Pancreas (tissue), 10 donors: ENCODE measurements around the gene HES4. TPM values are rescaled to one million over a fixed set of nuclear protein-coding genes. Genes with fewer than 3 reads are reported as not detected.

Source experiments
- ATAC-seq, 4 donors: fragments of 200-7000 bp; cut with Tn5 transposase; one replicate each; pipeline versions ENCODE4 v1.8.0 to v1.9.1; 2020; ENCODE audit warnings: mild to moderate bottlenecking in 4 of 4, moderate library complexity in 4 of 4
- DNase-seq, 6 donors: peaks; one replicate each; pipeline ENCODE4 v3.0.0-alpha.2; 2020
- FAIRE-seq: peaks from 2 replicates; lab custom pipeline; 2012; peaks lifted over from hg19 to GRCh38; lab: Jason Lieb, UNC
- H3K27ac ChIP-seq, 4 donors: fragments of 200-600 bp; sonication (generic); 1 replicate in 3 of 4; 2 replicates in 1 of 4; pipeline versions ENCODE4 v1.5.0 to v1.8.0; 2020
- H3K27me3 ChIP-seq, 4 donors: fragments of 200-600 bp; one replicate each; pipeline ENCODE4 v1.8.0; 2021
- H3K36me3 ChIP-seq, 3 donors: fragments of 200-600 bp; sonication (generic) in 1 of 3; one replicate each; pipeline versions ENCODE4 v1.5.0 to v1.8.0; 2020 to 2021
- H3K4me1 ChIP-seq, 3 donors: fragments of 200-600 bp; one replicate each; pipeline ENCODE4 v1.8.0; 2021
- H3K4me3 ChIP-seq, 4 donors: fragments of 200-600 bp; sonication (generic) in 2 of 4; one replicate each; pipeline versions ENCODE4 v1.5.0 to v1.8.0; 2020 to 2021
- H3K9me3 ChIP-seq, 4 donors: fragments of 200-600 bp; one replicate each; pipeline ENCODE4 v1.8.0; 2021
- WGBS, 2 donors: extraction: QIAGEN DNeasy Blood & Tissue Kit; methylation state at CpG; one replicate each; pipeline ENCODE4 v1.1.7; 2013; 5-methylcytosine and 5-hydroxymethylcytosine counted together
- intact Hi-C, 3 donors: fragments of 100-400 bp; cut with DNase I; formaldehyde crosslinking; loops; one replicate each; pipeline versions ENCODE4 v1.11.1 to v1.14.2; 2022
- polyA plus RNA-seq, 2 donors: library from polyadenylated mRNA; stranded (reverse); fragments of 200-250 nt; gene quantifications; one replicate each; pipeline ENCODE4 v1.2.3, GENCODE V29; 2013
- total RNA-seq, 6 donors: library from RNA; stranded (reverse); fragmentation: NEBNext Ultra II Directional in 4 of 6; extraction: Animal tissue kit (Norgen Biotek cat#: 25700) in 4 of 6; gene quantifications; one replicate each; pipeline versions ENCODE4 v1.2.1 to v1.2.4, GENCODE V29; 2021 to 2023
- TF ChIP-seq, protein P1 (sequence below), 4 donors: fragments of 200-600 bp; sonication (generic) in 3 of 4; IDR thresholded peaks; one replicate each; pipeline versions ENCODE4 v1.5.0 to v1.8.0; 2021; ENCODE audit warnings: antibody characterized with exemption in 4 of 4
- donor health status: healthy with polysubstance abuse.
- donor health status: DM: no; HTN: no; CAD: no; lungs with moderate emphysema.
- donor health status: DM: no; HTN: no; CAD: no.
- donor health status: control.
- donor health status: control.
- donor health status: Bipolar disorder and iron deficiency.
- donor health status: DM: yes; HTN: yes; CAD: no.
- donor health status: DM: no; HTN: no; CAD: no.
- donor health status: DM: no; HTN: no; CAD: no.
- donor health status: DM: yes; HTN: yes; CAD: no.

Gene HES4
- total and polyA plus RNA-seq, 8 donors = 13.2 to 46.4 (median 25.6) TPM

DNA sequence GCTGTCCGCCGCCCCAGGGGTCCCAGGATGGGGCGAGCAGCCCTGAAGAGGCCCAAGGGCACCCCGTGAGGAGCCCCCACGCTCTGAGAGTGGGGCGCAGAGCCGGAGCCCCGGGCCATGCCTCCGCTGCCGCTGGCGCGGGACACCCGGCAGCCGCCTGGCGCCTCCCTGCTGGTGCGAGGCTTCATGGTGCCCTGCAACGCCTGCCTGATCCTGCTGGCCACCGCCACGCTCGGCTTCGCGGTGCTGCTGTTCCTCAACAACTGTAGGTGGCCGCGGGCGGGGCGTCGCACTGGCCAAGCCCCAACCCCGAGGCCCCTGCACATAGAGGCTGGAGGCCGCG lies 34.5 kb upstream of the HES4 start:
- TF ChIP-seq, protein P1, sequence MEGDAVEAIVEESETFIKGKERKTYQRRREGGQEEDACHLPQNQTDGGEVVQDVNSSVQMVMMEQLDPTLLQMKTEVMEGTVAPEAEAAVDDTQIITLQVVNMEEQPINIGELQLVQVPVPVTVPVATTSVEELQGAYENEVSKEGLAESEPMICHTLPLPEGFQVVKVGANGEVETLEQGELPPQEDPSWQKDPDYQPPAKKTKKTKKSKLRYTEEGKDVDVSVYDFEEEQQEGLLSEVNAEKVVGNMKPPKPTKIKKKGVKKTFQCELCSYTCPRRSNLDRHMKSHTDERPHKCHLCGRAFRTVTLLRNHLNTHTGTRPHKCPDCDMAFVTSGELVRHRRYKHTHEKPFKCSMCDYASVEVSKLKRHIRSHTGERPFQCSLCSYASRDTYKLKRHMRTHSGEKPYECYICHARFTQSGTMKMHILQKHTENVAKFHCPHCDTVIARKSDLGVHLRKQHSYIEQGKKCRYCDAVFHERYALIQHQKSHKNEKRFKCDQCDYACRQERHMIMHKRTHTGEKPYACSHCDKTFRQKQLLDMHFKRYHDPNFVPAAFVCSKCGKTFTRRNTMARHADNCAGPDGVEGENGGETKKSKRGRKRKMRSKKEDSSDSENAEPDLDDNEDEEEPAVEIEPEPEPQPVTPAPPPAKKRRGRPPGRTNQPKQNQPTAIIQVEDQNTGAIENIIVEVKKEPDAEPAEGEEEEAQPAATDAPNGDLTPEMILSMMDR (IDR thresholded peaks at IDR 0.05) = no peak
- intact Hi-C loops = loop anchor here in 1 of 3 donors (10.0 kb wide), 2 partner anchors 80 to 260 kb away; partner anchors contain the start of gene C1orf159
- Histone ChIP-seq H3K9me3 (no peaks in the 10 kb centered on the region), H3K4me1 (peaks cover 0 to 4% (median 0%) of the 10 kb centered on the region in 3 donors), H3K27me3 (no peaks in the 10 kb centered on the region), H3K4me3 (peak overlapping the region in 1 of 4 donors; percentile 49), H3K36me3 (no peaks in the 10 kb centered on the region), H3K27ac (no peak overlapping the region)
- no peak for DNase-seq
- 83 to 88% methylated on average over 30 of the region's 30 CpGs for WGBS, 2 donors
- FAIRE-seq = no peak
- ATAC-seq = no peak

DNA sequence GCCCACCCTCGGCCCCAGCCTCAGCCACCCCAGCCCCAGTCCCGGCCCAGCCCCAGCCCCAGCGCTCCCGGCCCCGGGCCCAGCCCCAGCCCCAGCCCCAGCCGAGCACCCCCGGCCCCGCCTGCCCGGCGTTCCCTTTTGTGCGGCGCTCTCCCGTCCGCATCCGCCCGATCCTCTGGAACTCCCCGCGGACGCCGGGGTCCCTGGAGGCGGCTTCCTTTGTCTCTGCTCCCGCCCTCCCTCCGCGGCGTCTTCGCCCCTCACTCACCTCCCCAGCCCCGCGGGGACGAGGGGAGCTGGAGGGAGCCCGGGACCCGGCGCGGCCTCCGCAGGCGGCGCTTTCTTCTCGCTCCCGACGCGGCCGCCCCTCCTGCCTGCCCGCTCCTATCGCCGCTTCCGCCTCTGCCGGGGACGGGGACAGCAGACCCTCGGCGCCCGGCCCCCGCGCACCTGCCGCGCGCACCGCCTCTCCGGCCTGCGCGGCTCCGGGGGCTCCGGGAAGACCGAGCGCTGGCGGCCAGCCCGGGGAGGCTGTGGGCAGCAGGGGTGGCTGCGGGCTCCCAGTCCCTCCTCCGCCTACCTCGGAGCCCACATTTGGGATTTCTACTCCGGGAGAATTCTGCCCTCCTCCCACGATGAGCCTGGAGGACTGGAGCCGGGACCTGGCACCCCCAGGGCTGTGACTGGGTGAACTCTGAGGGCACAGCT lies 34.0 kb upstream of the HES4 start:
- intact Hi-C loops = loop anchor here in 1 of 3 donors (10.0 kb wide), 2 partner anchors 81 to 261 kb away; partner anchors contain the start of gene C1orf159
- TF ChIP-seq, protein P1 (IDR thresholded peaks at IDR 0.05) = no peak
- ATAC-seq (no peak), DNase-seq (no peak), FAIRE-seq (no peak)
- Histone ChIP-seq H3K4me1 (peaks cover 0 to 4% (median 0%) of the 10 kb centered on the region in 3 donors), H3K36me3 (no peaks in the 10 kb centered on the region), H3K9me3 (no peaks in the 10 kb centered on the region), H3K27me3 (no peaks in the 10 kb centered on the region), H3K4me3 (peak overlapping the region in 3 of 4 donors; percentile 10 to 49 (median 42)), H3K27ac (no peak overlapping the region)
- WGBS, 2 donors = 29 to 39% methylated on average over 44 to 71 of the region's 71 CpGs

- TF ChIP-seq, protein P1 (IDR thresholded peaks at IDR 0.05) = peak; percentile 58 to 77 (median 67)
- H3K4me3 ChIP-seq = peak overlapping the region in 3 of 4 donors; percentile 11 to 49 (median 42)
- peaks cover 0 to 4% (median 0%) of the 10 kb centered on the region in 3 donors for H3K4me1 ChIP-seq
- H3K36me3 ChIP-seq = no peaks in the 10 kb centered on the region
- 6 to 8% methylated on average over 34 to 73 of the region's 73 CpGs for WGBS, 2 donors
- DNase-seq (peak; percentile 88 to 94 (median 92)), FAIRE-seq (no peak), ATAC-seq (peak; percentile 89 to 96 (median 91))
- intact Hi-C loops = loop anchor here in 1 of 3 donors (10.0 kb wide), 2 partner anchors 82 to 262 kb away; partner anchors contain the start of gene C1orf159
- H3K27me3 ChIP-seq = no peaks in the 10 kb centered on the region
- H3K27ac ChIP-seq = no peak overlapping the region
- H3K9me3 ChIP-seq = no peaks in the 10 kb centered on the region
Measured at GRCh38 chr1:1033009-1033587, 33.2 kb upstream of the HES4 start.

DNA sequence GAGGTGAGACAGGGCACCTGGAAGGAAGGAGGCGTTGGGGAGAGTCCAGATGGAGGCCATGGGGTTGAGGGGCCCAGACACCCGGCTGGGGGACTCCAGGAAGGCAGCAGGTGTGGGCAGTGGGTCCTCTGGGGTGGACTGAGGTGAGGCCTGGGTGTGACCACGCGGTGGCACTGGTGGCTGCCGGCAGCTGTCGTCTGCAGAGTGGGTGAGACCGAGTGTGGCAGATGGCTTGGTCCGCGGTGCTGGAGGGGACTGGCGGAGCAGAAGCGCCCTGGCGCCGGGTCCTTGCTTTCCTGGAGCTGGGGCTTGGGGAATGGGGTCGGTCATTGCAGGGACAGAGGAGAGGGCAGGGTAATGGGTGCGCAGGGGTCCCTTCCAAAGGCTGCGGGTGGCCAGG lies 32.5 kb upstream of the HES4 start:
- peak; percentile 58 to 84 (median 76) for ATAC-seq
- Histone ChIP-seq H3K27me3 (no peaks in the 10 kb centered on the region), H3K4me1 (peaks cover 0 to 4% (median 0%) of the 10 kb centered on the region in 3 donors), H3K27ac (no peak overlapping the region), H3K9me3 (no peaks in the 10 kb centered on the region), H3K36me3 (no peaks in the 10 kb centered on the region), H3K4me3 (peak overlapping the region in 2 of 4 donors; percentile 42 to 49)
- peak in 2 of 6 donors; percentile 60 to 70 for DNase-seq
- FAIRE-seq = no peak
- TF ChIP-seq, protein P1 (IDR thresholded peaks at IDR 0.05) = no peak
- WGBS, 2 donors = 19 to 23% methylated on average over 16 of the region's 16 CpGs
- intact Hi-C loops = loop anchor here in 1 of 3 donors (10.0 kb wide), 2 partner anchors 82 to 262 kb away; partner anchors contain the start of gene C1orf159
